Astrocyte (in vitro differentiated cells and primary cell): ENCODE results near the gene FEM1B.

Experiments used
- CTCF ChIP-seq: IDR thresholded peaks from 2 replicates; pipeline ENCODE4 v1.5.1; 2011; ENCODE audit warnings: low read depth, mild to moderate bottlenecking, inconsistent platforms, low read length, moderate library complexity; ENCODE audit not compliant: insufficient read depth
- EZH2 ChIP-seq: IDR thresholded peaks from 2 replicates; pipeline ENCODE4 v1.6.1; 2012; ENCODE audit warnings: mild to moderate bottlenecking, low read length, inconsistent platforms; ENCODE audit not compliant: insufficient read depth

GRCh38 chr15:68332266-68332665, 54.7 kb downstream of the FEM1B start:
- TF ChIP-seq CTCF = no peak
- TF ChIP-seq EZH2 = no peak
